ENCODE results near the gene GDF11. TPM values are rescaled to one million over a fixed set of nuclear protein-coding genes. Genes with fewer than 3 reads are reported as not detected.

GDF11 gene
- total and polyA plus RNA-seq, 2 of the 8 experiments (the other 6 are each of a cell fraction or from before 2014, with no cell fraction given): 12.1 to 15.1 TPM

DNA sequence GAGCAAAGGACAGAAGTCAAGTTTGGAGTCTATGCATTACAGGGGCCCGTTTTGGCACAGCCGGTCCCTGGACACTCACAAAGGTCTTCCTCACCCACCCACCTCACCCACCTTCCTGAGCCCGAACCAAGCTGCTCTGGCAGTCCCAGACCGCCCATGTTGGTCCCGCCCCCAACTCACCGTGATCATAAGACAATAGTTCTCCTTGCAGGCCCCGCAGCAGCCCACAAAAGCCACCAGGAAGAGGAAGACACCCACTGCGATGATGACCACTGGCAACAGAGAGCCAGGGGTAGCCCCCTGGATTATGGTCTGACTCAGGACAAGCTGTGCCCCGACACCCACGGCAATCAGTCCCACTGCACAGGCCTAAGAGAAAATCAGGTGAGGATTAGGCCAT, 16.0 kb upstream of the GDF11 start:
- Histone ChIP-seq H2BK120ac (replicated peaks; ENCODE audit: low read depth, low read length) (no peak overlapping the region), H3K79me2 (ENCODE audit: control insufficient read depth in 1 of 2, insufficient read depth in 2 of 2, low read length in 2 of 2) (peaks cover 0 to 17% of the 10 kb centered on the region in 2 experiments; a peak in 2 of 4 replicates), H3K4ac (replicated peaks; ENCODE audit: insufficient read length, low read depth, low read length) (no peak overlapping the region), H3K4me1 (replicated peaks in 1 of 4; ENCODE audit: control insufficient read depth in 3 of 4, insufficient read depth in 4 of 4, low read length in 3 of 4) (peaks cover 0 to 12% (median 10%) of the 10 kb centered on the region in 4 experiments; a peak in 6 of 7 replicates), H2BK20ac (ENCODE audit: low read length) (no peak overlapping the region), H3K36me3 (ENCODE audit: control insufficient read depth in 2 of 4, insufficient read depth in 4 of 4, low read length in 3 of 4) (peaks cover 6 to 29% (median 15%) of the 10 kb centered on the region in 4 experiments; a peak in 5 of 8 replicates), H2AFZ (ENCODE audit: low read length) (no peak overlapping the region), H2BK15ac (ENCODE audit: low read length) (no peak overlapping the region), H4K8ac (ENCODE audit: extremely low read depth, insufficient read depth, low read length) (no peak overlapping the region), H2BK5ac (ENCODE audit: low read depth, low read length) (no peak overlapping the region), H3K27me3 (replicated peaks in 1 of 4; ENCODE audit: control insufficient read depth in 3 of 4, extremely low read depth in 1 of 4, insufficient read depth in 3 of 4, low read length in 3 of 4) (no peaks in the 10 kb centered on the region), H3K4me2 (ENCODE audit: insufficient read depth in 1 of 2, low read depth in 2 of 2, low read length in 2 of 2) (peak overlapping the region; percentile 82 to 92), H3K56ac (replicated peaks; ENCODE audit: insufficient read length, low read depth, low read length) (no peak overlapping the region), H4K5ac (ENCODE audit: insufficient read length, low read depth, low read length) (no peak overlapping the region), H3K9me3 (ENCODE audit: insufficient read depth in 2 of 2, low read depth in 1 of 2, low read length in 1 of 2) (no peaks in the 10 kb centered on the region), H3K23ac (ENCODE audit: insufficient read length) (no peak overlapping the region), H4K20me1 (replicated peaks in 1 of 2; ENCODE audit: control insufficient read depth in 1 of 2, insufficient read depth in 2 of 2, low read length in 2 of 2) (peaks cover 2 to 6% of the 10 kb centered on the region in 2 experiments), H3K4me3 (ENCODE audit: extremely low read depth in 1 of 4, insufficient read depth in 2 of 4, low read depth in 3 of 4, low read length in 4 of 4) (peak overlapping the region in 3 of 4 experiments; percentile 86 to 93 (median 93); a peak in 4 of 8 replicates), H2AK5ac (ENCODE audit: low read depth, low read length) (no peak overlapping the region), H3K79me1 (ENCODE audit: low read depth, low read length) (peaks cover 5% of the 10 kb centered on the region; the same call in 1 of the 2 replicates), H2BK12ac (ENCODE audit: low read depth, low read length) (no peak overlapping the region), H3K14ac (ENCODE audit: insufficient read length) (no peak overlapping the region), H3K23me2 (ENCODE audit: low read depth, low read length) (peaks cover 15% of the 10 kb centered on the region), H3K27ac (ENCODE audit: low read depth, low read length) (no peak overlapping the region), H3K9ac (replicated peaks in 1 of 4; ENCODE audit: extremely low read depth in 1 of 4, low read depth in 3 of 4, low read length in 3 of 4) (no peak overlapping the region; a peak in 1 of 7 replicates), H3K18ac (ENCODE audit: extremely low read depth, low read length) (no peak overlapping the region), H4K91ac (replicated peaks; ENCODE audit: insufficient read length, low read length) (no peak overlapping the region)
- ChIA-PET CTCF (ENCODE audit: partially characterized antibody) (interaction anchor here (1.2 to 1.8 kb wide), 2 partner anchors 10 kb away, joined by 4 to 16 read pairs; no protein-coding TSS in a partner anchor), POLR2A (ENCODE audit: partially characterized antibody) (interaction anchor here (0.8 to 34.1 kb wide), 4 partner anchors 8 to 39 kb away, joined by 3 to 809 read pairs (median 54); partner anchors contain the start of genes BLOC1S1 and RDH5)
- FAIRE-seq (no peak), DNase-seq (ENCODE audit: low read depth in 1 of 2, low spot score in 2 of 2) (no peak)
- WGBS, 2 experiments (ENCODE audit: extremely low coverage in 1 of 2, insufficient coverage in 1 of 2, insufficient read length in 1 of 2, insufficient replicate concordance in 2 of 2, low coverage in 1 of 2, low lambda C conversion rate in 2 of 2, missing lambda C conversion rate in 1 of 2): 74% methylated on average over 8 of the region's 10 CpGs; no CpG with 5 or more reads in 1 of the 2 experiments
- TF ChIP-seq ZNF274 (IDR thresholded peaks at IDR 0.05; ENCODE audit: borderline replicate concordance, extremely low read depth, low read length): no peak
- no peak for TF ChIP-seq SP2 (IDR thresholded peaks at IDR 0.05; ENCODE audit: low read length)
- no peak for TF ChIP-seq SIX5 (IDR thresholded peaks at IDR 0.05; ENCODE audit: low read depth, low read length)
- no peak for TF ChIP-seq HDAC2 (IDR thresholded peaks at IDR 0.05; ENCODE audit: borderline replicate concordance in 1 of 2, low read depth in 2 of 2, low read length in 2 of 2)
- TF ChIP-seq, protein P1, sequence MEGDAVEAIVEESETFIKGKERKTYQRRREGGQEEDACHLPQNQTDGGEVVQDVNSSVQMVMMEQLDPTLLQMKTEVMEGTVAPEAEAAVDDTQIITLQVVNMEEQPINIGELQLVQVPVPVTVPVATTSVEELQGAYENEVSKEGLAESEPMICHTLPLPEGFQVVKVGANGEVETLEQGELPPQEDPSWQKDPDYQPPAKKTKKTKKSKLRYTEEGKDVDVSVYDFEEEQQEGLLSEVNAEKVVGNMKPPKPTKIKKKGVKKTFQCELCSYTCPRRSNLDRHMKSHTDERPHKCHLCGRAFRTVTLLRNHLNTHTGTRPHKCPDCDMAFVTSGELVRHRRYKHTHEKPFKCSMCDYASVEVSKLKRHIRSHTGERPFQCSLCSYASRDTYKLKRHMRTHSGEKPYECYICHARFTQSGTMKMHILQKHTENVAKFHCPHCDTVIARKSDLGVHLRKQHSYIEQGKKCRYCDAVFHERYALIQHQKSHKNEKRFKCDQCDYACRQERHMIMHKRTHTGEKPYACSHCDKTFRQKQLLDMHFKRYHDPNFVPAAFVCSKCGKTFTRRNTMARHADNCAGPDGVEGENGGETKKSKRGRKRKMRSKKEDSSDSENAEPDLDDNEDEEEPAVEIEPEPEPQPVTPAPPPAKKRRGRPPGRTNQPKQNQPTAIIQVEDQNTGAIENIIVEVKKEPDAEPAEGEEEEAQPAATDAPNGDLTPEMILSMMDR (IDR thresholded peaks at IDR 0.05; ENCODE audit: control extremely low read depth in 1 of 3, insufficient read depth in 1 of 3, low read depth in 1 of 3, low read length in 3 of 3): no peak
- TF ChIP-seq CHD2 (IDR thresholded peaks at IDR 0.05; ENCODE audit: low read length): no peak
- TF ChIP-seq JUN (IDR thresholded peaks at IDR 0.05; ENCODE audit: low read depth, low read length): no peak
- TF ChIP-seq KDM5A (IDR thresholded peaks at IDR 0.05; ENCODE audit: low read length): no peak
- TF ChIP-seq BCL11A (IDR thresholded peaks at IDR 0.05; ENCODE audit: low read depth in 2 of 2, low read length in 2 of 2): no peak
- TF ChIP-seq TAF7 (optimal IDR thresholded peaks at IDR 0.05; ENCODE audit: borderline replicate concordance, low read depth, low read length): no peak

Data from H1 (cell line).